A549 (cell line): ENCODE data around the gene POLR3A. TPM values are rescaled to one million over a fixed set of nuclear protein-coding genes. Genes with fewer than 3 reads are reported as not detected.
A peak's percentile ranks its signal among the peaks of the same experiment; 100 is the strongest.

Experiments used
- ATAC-seq, 2 experiments: fragments of 200-7000 bp in 1 of 2; fragments of >200 bp in 1 of 2; cut with Nextera tagmentation in 1 of 2; cut with Tn5 transposase in 1 of 2; 3 replicates each; pipeline versions ENCODE4 v1.8.0 to v1.9.1; 2018 to 2020; ENCODE audit warnings: mild to moderate bottlenecking in 1 of 2, moderate library complexity in 1 of 2
- CTCF ChIA-PET: fragments of 300-600 bp; sonication (Branson Sonifier 250); formaldehyde crosslinking; extraction: SDS; loops from one replicate; lab custom pipeline; 2021; ENCODE audit warnings: antibody characterized with exemption, inconsistent platforms; lab: Yijun Ruan, JAX
- POLR2A ChIA-PET: fragments of 350-600 bp; formaldehyde crosslinking; extraction: SDS; loops from one replicate; lab custom pipeline; 2021; ENCODE audit warnings: antibody characterized with exemption, inconsistent platforms; lab: Yijun Ruan, JAX
- DNase-seq, 2 experiments: peaks; one replicate each; pipeline versions ENCODE4 v3.0.0 to v3.0.0-alpha.2; 2011 to 2016; ENCODE audit warnings: low read depth in 1 of 2, low spot score in 1 of 2
- FAIRE-seq: peaks from 2 replicates; lab custom pipeline; 2011; peaks lifted over from hg19 to GRCh38; lab: Jason Lieb, UNC
- H3K27ac ChIP-seq, 2 experiments: fragments of >200 bp; sonication (Bioruptor Twin); formaldehyde crosslinking; 3 replicates each; pipeline ENCODE4 v1.5.1; 2016 to 2017
- H3K4me1 ChIP-seq: fragments of >200 bp; sonication (Bioruptor Twin); formaldehyde crosslinking; 3 replicates; pipeline ENCODE4 v1.6.1; 2016
- H3K4me2 ChIP-seq: fragments of >200 bp; sonication (Bioruptor Twin); formaldehyde crosslinking; 3 replicates; pipeline ENCODE4 v1.6.1; 2016
- H3K4me3 ChIP-seq: fragments of >200 bp; sonication (Bioruptor Twin); formaldehyde crosslinking; 3 replicates; pipeline ENCODE4 v1.5.1; 2016
- H3K9me3 ChIP-seq: fragments of >200 bp; sonication (Bioruptor Twin); formaldehyde crosslinking; 3 replicates; pipeline ENCODE4 v1.6.1; 2016
- BHLHE40 ChIP-seq: IDR thresholded peaks from 2 replicates; pipeline ENCODE4 v1.6.1; 2012; ENCODE audit warnings: low read depth, low read length, inconsistent platforms
- CEBPB ChIP-seq, 2 experiments: fragments of >200 bp in 1 of 2; sonication (Bioruptor Twin) in 1 of 2; formaldehyde crosslinking in 1 of 2; IDR thresholded peaks; 2 replicates each; pipeline ENCODE4 v1.6.1; 2012 to 2016
- CHD2 ChIP-seq: fragments of 150-350 bp; IDR thresholded peaks from 2 replicates; pipeline ENCODE4 v1.6.1; 2014; ENCODE audit warnings: low read length; ENCODE audit not compliant: partially characterized antibody
- ESRRA ChIP-seq: fragments of 150-350 bp; IDR thresholded peaks from 2 replicates; pipeline ENCODE4 v1.6.1; 2014; ENCODE audit warnings: mild to moderate bottlenecking, low read length, borderline replicate concordance
- FOXS1 ChIP-seq: fragments of 250-450 bp; sonication (Bioruptor Pico); IDR thresholded peaks from 2 replicates; pipeline ENCODE4 v1.5.0; 2020; ENCODE audit warnings: mild to moderate bottlenecking, moderate library complexity
- GATA3 ChIP-seq: IDR thresholded peaks from 2 replicates; pipeline ENCODE4 v1.6.1; 2012; ENCODE audit warnings: borderline replicate concordance
- HOXA7 ChIP-seq: fragments of 250-450 bp; sonication (Bioruptor Pico); IDR thresholded peaks from 2 replicates; pipeline ENCODE4 v1.5.0; 2020; ENCODE audit warnings: mild to moderate bottlenecking, moderate library complexity
- JUNB ChIP-seq: fragments of >200 bp; sonication (Bioruptor Twin); formaldehyde crosslinking; IDR thresholded peaks from 2 replicates; pipeline ENCODE4 v1.6.1; 2016
- MYC ChIP-seq: IDR thresholded peaks from 2 replicates; pipeline ENCODE4 v1.6.1; 2012; ENCODE audit warnings: mild to moderate bottlenecking, inconsistent platforms, low read length, improper control_type of control experiment, borderline replicate concordance
- NFE2L2 ChIP-seq: fragments of 150-350 bp; conservative IDR thresholded peaks from 2 replicates; pipeline ENCODE4 v1.6.1; 2014; ENCODE audit warnings: low read length
- PHF8 ChIP-seq: fragments of 200-600 bp; sonication (generic); IDR thresholded peaks from 2 replicates; pipeline ENCODE4 v1.6.1; 2016; ENCODE audit warnings: low read depth, mild to moderate bottlenecking, antibody characterized with exemption, moderate library complexity, borderline replicate concordance
- RARB ChIP-seq: fragments of 250-450 bp; sonication (Bioruptor Pico); IDR thresholded peaks from 2 replicates; pipeline ENCODE4 v1.8.0; 2021; ENCODE audit warnings: mild to moderate bottlenecking, moderate library complexity
- RFX5 ChIP-seq: fragments of 450-650 bp; IDR thresholded peaks from 2 replicates; pipeline ENCODE4 v1.7.1; 2014; ENCODE audit warnings: antibody characterized with exemption, mild to moderate bottlenecking, moderate library complexity
- SREBF2 ChIP-seq: fragments of 450-650 bp; IDR thresholded peaks from 2 replicates; pipeline ENCODE4 v1.6.1; 2014; ENCODE audit warnings: mild to moderate bottlenecking, moderate library complexity
- TFCP2L1 ChIP-seq: fragments of 250-450 bp; sonication (Bioruptor Pico); IDR thresholded peaks from 2 replicates; pipeline ENCODE4 v1.5.0; 2021; ENCODE audit warnings: mild to moderate bottlenecking
- ZFP36 ChIP-seq: fragments of 450-650 bp; IDR thresholded peaks from 2 replicates; pipeline ENCODE4 v1.6.1; 2014; ENCODE audit warnings: borderline replicate concordance; ENCODE audit not compliant: partially characterized antibody
- ZNF302 ChIP-seq: fragments of 250-450 bp; sonication (Bioruptor Pico); IDR thresholded peaks from 2 replicates; pipeline ENCODE4 v1.9.0; 2021; ENCODE audit warnings: inconsistent platforms, mild to moderate bottlenecking, moderate library complexity
- WGBS: methylation state at CpG from one replicate; pipeline ENCODE4 v1.1.6; 2017; ENCODE audit errors: missing lambda C conversion rate; 5-methylcytosine and 5-hydroxymethylcytosine counted together
- polyA plus RNA-seq, 4 experiments: library from polyadenylated mRNA; depleted of rRNA in 3 of 4; stranded (reverse); fragments of >200 nt; fragmentation: RNase III in 1 of 4; extraction: RNeasy Plus Mini Kit Qiagen cat#74134 plus additional on column Dnase treatment in 1 of 4; gene quantifications; 2 replicates in 3 of 4; 3 replicates in 1 of 4; pipeline ENCODE4 v1.2.3, GENCODE V29; 2011 to 2017
- TF ChIP-seq, protein P1 (sequence below): fragments of 250-450 bp; sonication (Bioruptor Pico); IDR thresholded peaks from 2 replicates; pipeline ENCODE4 v1.5.0; 2020; ENCODE audit warnings: low read depth, mild to moderate bottlenecking, moderate library complexity
- TF ChIP-seq, protein P2 (sequence below): fragments of >200 bp; sonication (Bioruptor Twin); formaldehyde crosslinking; IDR thresholded peaks from 2 replicates; pipeline ENCODE4 v1.6.1; 2016

POLR3A gene
- polyA plus RNA-seq, 2 of the 4 experiments (the other 2 are of a cell fraction) = 10.9 to 17.7 TPM

DNA sequence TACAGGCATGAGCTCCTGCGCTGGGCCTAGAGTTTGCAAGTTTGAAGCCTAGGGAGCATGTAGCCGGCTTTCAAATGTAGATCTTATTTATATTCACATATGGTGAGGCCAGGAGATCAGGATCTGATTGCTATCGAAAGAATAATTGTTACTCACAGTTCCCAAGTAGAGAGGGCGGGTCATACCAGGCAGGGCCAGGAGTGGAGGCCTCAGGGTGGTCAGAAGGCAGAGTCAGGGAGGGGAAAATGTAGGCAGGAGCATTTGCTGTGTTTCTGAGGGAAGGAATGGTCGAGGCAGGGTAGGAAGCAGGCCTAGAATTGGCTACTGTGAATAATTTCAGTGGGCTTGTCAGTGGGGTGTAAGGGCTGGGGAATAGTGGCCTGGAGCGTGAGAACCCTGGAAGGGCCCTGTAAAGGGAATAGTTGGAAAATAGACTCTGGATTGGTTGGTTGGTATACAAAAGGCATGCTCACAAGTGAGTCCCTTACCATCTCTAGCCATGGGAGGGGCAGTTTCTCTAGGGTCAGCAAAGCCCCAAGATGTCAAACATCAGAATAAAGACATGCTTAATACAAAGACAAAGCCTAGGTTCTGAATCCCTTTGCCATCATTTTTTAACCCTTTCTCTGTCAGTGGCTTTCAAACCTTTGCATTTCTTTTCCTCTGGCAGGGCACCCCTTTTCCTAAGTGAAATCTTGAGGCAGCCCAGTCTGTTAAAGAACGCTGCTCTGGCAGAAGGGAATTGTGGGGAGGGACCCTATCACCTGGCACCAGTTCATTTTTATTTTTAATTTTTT, 66.8 kb downstream of the POLR3A start:
- TF ChIP-seq BHLHE40 = no peak
- no peak for TF ChIP-seq NFE2L2
- no peak for TF ChIP-seq ESRRA
- no peak for TF ChIP-seq JUNB
- no peak for TF ChIP-seq FOXS1 (CRISPR knock-in tag)
- no peak for TF ChIP-seq ZFP36
- no peak for TF ChIP-seq SREBF2
- no peak for TF ChIP-seq HOXA7 (CRISPR knock-in tag)
- TF ChIP-seq RFX5 = no peak
- no peak for TF ChIP-seq CHD2
- TF ChIP-seq, protein P1, sequence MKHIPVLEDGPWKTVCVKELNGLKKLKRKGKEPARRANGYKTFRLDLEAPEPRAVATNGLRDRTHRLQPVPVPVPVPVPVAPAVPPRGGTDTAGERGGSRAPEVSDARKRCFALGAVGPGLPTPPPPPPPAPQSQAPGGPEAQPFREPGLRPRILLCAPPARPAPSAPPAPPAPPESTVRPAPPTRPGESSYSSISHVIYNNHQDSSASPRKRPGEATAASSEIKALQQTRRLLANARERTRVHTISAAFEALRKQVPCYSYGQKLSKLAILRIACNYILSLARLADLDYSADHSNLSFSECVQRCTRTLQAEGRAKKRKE (CRISPR knock-in tag) = no peak
- ChIA-PET CTCF (interaction anchor here (0.7 kb wide), 1 partner anchor 115 kb away, joined by 3 read pairs; no protein-coding TSS in a partner anchor), POLR2A (no interaction called here)
- H3K9me3 ChIP-seq = peaks cover 13% of the 10 kb centered on the region; the same call in 2 of the 3 replicates
- ATAC-seq (peak in 1 of 2 experiments; percentile 32; a peak in 1 of 6 replicates), FAIRE-seq (no peak), DNase-seq (no peak)
- no peak overlapping the region for H3K4me3 ChIP-seq
- H3K27ac ChIP-seq = no peak overlapping the region
- no peaks in the 10 kb centered on the region for H3K4me1 ChIP-seq
- H3K4me2 ChIP-seq = no peak overlapping the region
- WGBS = 69% methylated on average over 7 of the region's 7 CpGs

DNA sequence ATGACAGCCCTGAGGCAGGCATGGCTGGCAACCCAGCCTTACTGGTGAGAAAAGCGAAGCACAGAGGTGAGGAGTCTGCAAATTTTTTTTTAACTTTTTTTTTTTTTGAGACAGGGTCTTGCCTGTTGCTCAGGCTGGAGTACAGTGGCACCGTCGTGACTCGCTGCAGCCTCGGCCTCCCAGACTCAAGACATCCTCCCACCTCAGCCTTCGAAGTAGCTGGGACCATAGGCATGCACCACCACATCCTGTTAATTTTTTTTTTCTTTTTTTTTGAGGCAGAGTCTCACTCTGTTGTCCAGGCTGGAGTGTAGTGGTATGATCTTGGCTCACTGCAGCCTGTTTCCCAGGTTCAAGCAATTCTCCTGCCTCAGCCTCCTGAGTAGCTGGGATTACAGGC, 67.6 kb downstream of the POLR3A start:
- Histone ChIP-seq H3K4me2 (no peak overlapping the region), H3K27ac (no peak overlapping the region), H3K4me3 (no peak overlapping the region), H3K4me1 (no peaks in the 10 kb centered on the region), H3K9me3 (peaks cover 13% of the 10 kb centered on the region; the same call in 2 of the 3 replicates)
- ATAC-seq (no peak), FAIRE-seq (no peak), DNase-seq (no peak)
- ChIA-PET CTCF (no interaction called here), POLR2A (no interaction called here)
- WGBS = 94% methylated on average over 6 of the region's 6 CpGs
- TF ChIP-seq CHD2 (no peak), HOXA7 (CRISPR knock-in tag) (no peak), SREBF2 (no peak), NFE2L2 (no peak), MYC (no peak), TFCP2L1 (CRISPR knock-in tag) (no peak), RFX5 (no peak)
- TF ChIP-seq, protein P2, sequence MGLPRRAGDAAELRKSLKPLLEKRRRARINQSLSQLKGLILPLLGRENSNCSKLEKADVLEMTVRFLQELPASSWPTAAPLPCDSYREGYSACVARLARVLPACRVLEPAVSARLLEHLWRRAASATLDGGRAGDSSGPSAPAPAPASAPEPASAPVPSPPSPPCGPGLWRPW = no peak

- ChIA-PET POLR2A (no interaction called here), CTCF (interaction anchor here (1.3 kb wide), 1 partner anchor 114 kb away, joined by 3 read pairs; no protein-coding TSS in a partner anchor)
- Histone ChIP-seq H3K9me3 (peaks cover 13% of the 10 kb centered on the region; the same call in 2 of the 3 replicates), H3K4me3 (no peak overlapping the region), H3K4me1 (no peaks in the 10 kb centered on the region)
- no peak for ATAC-seq
- FAIRE-seq = no peak
- DNase-seq = no peak
- no peak for TF ChIP-seq SREBF2
- no peak for TF ChIP-seq CEBPB (IDR thresholded peaks at IDR 0.05)
- TF ChIP-seq RARB = no peak
- TF ChIP-seq ZFP36 = no peak
- TF ChIP-seq PHF8 = no peak
- TF ChIP-seq ZNF302 (CRISPR knock-in tag) = no peak
- TF ChIP-seq GATA3 = no peak
- TF ChIP-seq, all 56 proteins: peak for 0
- WGBS = 74% methylated on average over 6 of the region's 6 CpGs
- no peak overlapping the region for H3K27ac ChIP-seq
- H3K4me2 ChIP-seq = no peak overlapping the region
Observed at GRCh38 chr10:77960829-77961329, 68.4 kb downstream of the POLR3A start.
